HL-60 (cell line): ENCODE results near the gene GLT1D1.

Experiments
- DNase-seq, 2 experiments: peaks; one replicate each; pipeline ENCODE4 v3.0.0-alpha.2; 2010 to 2020; ENCODE audit warnings: low read depth in 1 of 2, low spot score in 1 of 2
- H3K27ac ChIP-seq: fragments of 250-450 bp; sonication (Bioruptor Pico); replicated peaks from 2 replicates; pipeline ENCODE4 v1.5.1; 2020; ENCODE audit warnings: mild to moderate bottlenecking, moderate library complexity
- H3K27me3 ChIP-seq: fragments of 250-450 bp; sonication (Bioruptor Pico); 2 replicates; pipeline ENCODE4 v1.5.1; 2021; ENCODE audit warnings: mild to moderate bottlenecking, moderate library complexity; ENCODE audit not compliant: insufficient read depth, poor library complexity, severe bottlenecking
- H3K4me3 ChIP-seq: replicated peaks from 2 replicates; pipeline ENCODE4 v1.5.1; 2011; ENCODE audit warnings: mild to moderate bottlenecking, control low read depth, low read length; ENCODE audit not compliant: insufficient read depth
- GABPA ChIP-seq: IDR thresholded peaks from 2 replicates; pipeline ENCODE4 v1.6.1; 2012; ENCODE audit warnings: low read depth
- POLR2AphosphoS5 ChIP-seq: IDR thresholded peaks from 2 replicates; pipeline ENCODE4 v1.6.1; 2012; ENCODE audit warnings: low read depth
- SPI1 ChIP-seq: IDR thresholded peaks from 2 replicates; pipeline ENCODE4 v1.6.1; 2012; ENCODE audit warnings: low read depth, mild to moderate bottlenecking, borderline replicate concordance
- TF ChIP-seq, protein P1 (sequence below): IDR thresholded peaks from one replicate; pipeline ENCODE4 v1.5.1; 2011; ENCODE audit warnings: low read length, control low read depth, inconsistent platforms; ENCODE audit not compliant: insufficient read depth
- TF ChIP-seq, protein P2 (sequence below): IDR thresholded peaks from 2 replicates; pipeline ENCODE4 v1.6.1; 2012; ENCODE audit warnings: low read depth; ENCODE audit not compliant: insufficient replicate concordance

GLT1D1 gene

DNA sequence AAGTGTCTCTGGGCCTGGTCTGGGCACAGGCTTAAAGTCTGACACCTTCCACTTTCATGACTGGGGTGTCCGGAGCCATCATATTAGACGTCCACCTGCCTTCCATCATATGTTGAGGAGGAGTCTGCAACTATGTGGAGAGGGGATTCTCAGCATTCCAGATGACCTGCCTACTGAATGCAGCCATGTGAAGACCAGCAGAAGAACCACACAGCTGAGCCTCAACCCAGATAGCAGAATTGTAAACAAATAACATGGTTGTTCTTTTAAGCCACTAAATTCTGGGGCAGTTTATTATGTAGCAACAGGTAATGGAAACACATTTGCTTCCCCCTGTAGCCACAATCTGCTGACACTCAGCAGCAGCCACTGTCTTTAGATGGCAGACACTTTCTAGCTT, 25.6 kb upstream of the GLT1D1 start:
- Histone ChIP-seq H3K27ac (peak overlapping the region; percentile 30), H3K4me3 (no peak overlapping the region), H3K27me3 (no peaks in the 10 kb centered on the region)
- DNase-seq, result no peak
- TF ChIP-seq POLR2AphosphoS5 (no peak), SPI1 (no peak), GABPA (no peak)
- TF ChIP-seq, protein P1, sequence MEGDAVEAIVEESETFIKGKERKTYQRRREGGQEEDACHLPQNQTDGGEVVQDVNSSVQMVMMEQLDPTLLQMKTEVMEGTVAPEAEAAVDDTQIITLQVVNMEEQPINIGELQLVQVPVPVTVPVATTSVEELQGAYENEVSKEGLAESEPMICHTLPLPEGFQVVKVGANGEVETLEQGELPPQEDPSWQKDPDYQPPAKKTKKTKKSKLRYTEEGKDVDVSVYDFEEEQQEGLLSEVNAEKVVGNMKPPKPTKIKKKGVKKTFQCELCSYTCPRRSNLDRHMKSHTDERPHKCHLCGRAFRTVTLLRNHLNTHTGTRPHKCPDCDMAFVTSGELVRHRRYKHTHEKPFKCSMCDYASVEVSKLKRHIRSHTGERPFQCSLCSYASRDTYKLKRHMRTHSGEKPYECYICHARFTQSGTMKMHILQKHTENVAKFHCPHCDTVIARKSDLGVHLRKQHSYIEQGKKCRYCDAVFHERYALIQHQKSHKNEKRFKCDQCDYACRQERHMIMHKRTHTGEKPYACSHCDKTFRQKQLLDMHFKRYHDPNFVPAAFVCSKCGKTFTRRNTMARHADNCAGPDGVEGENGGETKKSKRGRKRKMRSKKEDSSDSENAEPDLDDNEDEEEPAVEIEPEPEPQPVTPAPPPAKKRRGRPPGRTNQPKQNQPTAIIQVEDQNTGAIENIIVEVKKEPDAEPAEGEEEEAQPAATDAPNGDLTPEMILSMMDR, result no peak
- TF ChIP-seq, protein P2, sequence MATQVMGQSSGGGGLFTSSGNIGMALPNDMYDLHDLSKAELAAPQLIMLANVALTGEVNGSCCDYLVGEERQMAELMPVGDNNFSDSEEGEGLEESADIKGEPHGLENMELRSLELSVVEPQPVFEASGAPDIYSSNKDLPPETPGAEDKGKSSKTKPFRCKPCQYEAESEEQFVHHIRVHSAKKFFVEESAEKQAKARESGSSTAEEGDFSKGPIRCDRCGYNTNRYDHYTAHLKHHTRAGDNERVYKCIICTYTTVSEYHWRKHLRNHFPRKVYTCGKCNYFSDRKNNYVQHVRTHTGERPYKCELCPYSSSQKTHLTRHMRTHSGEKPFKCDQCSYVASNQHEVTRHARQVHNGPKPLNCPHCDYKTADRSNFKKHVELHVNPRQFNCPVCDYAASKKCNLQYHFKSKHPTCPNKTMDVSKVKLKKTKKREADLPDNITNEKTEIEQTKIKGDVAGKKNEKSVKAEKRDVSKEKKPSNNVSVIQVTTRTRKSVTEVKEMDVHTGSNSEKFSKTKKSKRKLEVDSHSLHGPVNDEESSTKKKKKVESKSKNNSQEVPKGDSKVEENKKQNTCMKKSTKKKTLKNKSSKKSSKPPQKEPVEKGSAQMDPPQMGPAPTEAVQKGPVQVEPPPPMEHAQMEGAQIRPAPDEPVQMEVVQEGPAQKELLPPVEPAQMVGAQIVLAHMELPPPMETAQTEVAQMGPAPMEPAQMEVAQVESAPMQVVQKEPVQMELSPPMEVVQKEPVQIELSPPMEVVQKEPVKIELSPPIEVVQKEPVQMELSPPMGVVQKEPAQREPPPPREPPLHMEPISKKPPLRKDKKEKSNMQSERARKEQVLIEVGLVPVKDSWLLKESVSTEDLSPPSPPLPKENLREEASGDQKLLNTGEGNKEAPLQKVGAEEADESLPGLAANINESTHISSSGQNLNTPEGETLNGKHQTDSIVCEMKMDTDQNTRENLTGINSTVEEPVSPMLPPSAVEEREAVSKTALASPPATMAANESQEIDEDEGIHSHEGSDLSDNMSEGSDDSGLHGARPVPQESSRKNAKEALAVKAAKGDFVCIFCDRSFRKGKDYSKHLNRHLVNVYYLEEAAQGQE, result no peak

DNA sequence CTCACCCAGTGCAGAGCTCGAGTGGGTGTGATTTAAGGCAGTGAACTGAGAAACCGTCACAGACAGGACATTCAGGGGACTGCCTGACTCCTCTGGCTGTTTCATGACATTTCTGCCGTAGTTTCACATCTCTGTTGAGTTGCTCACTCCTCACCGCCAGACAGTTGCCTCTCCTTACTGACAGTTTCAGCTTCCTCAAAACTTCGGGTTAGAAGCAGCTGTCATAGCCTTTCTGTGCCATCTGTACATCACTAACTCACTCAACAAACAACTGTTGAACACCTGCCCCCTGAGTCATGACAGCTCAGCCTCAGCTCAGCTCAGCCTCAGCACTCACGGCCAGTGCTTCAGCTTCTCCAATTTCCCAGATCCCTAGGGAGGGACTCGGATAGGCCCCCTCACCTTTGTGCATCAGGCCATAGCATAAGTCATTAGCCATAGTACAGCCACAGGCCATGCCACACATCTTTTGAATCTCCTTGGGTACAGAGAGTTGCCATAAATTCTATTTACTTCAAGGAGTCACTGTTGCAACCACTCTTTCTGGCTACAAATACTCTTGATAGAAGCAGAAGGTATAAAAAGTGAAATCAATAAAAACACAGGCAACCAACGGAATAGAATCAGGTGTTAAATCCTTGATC, 23.3 kb upstream of the GLT1D1 start:
- no peaks in the 10 kb centered on the region for H3K27me3 ChIP-seq
- peak in 1 of 2 experiments; percentile 86 for DNase-seq
- TF ChIP-seq, protein P1, result no peak
- TF ChIP-seq POLR2AphosphoS5 (peak; percentile 78), SPI1 (peak; percentile 41; the same call in 1 of the 2 replicates), GABPA (no peak)
- TF ChIP-seq, protein P2, result no peak
- peak overlapping the region; percentile 93 for H3K27ac ChIP-seq
- H3K4me3 ChIP-seq, result no peak overlapping the region

DNA sequence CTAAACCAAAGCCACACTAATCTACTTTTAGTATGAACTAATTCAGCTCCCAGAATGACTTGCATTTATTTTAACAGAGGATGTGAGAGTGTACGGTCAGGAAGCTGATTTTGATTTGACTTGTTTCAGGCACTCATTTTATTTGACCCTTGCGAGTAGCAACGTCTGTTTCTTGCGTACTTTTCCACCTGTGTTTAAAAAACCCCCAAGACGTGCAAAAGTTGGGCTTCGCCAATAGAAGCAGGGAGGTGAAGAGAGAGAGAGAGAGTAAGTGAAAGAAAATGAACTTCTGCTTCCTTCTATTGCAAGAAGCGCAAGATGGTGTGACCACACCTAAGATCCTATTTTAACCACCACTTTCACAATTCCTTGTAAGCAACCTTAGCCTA, 22.8 kb upstream of the GLT1D1 start:
- Histone ChIP-seq H3K27ac (peak overlapping the region; percentile 93), H3K27me3 (no peaks in the 10 kb centered on the region), H3K4me3 (no peak overlapping the region)
- peak; percentile 52; the same call in 1 of the 2 replicates for TF ChIP-seq SPI1
- TF ChIP-seq, protein P2, result peak; percentile 50
- peak; percentile 77; the same call in 1 of the 2 replicates for TF ChIP-seq POLR2AphosphoS5
- no peak for TF ChIP-seq GABPA
- TF ChIP-seq, protein P1, result no peak
- DNase-seq, result peak; percentile 82 to 95
